Measurements from ENCODE around the gene LYPD4.
A peak's percentile ranks its signal among the peaks of the same experiment; 100 is the strongest.

LYPD4 gene

DNA sequence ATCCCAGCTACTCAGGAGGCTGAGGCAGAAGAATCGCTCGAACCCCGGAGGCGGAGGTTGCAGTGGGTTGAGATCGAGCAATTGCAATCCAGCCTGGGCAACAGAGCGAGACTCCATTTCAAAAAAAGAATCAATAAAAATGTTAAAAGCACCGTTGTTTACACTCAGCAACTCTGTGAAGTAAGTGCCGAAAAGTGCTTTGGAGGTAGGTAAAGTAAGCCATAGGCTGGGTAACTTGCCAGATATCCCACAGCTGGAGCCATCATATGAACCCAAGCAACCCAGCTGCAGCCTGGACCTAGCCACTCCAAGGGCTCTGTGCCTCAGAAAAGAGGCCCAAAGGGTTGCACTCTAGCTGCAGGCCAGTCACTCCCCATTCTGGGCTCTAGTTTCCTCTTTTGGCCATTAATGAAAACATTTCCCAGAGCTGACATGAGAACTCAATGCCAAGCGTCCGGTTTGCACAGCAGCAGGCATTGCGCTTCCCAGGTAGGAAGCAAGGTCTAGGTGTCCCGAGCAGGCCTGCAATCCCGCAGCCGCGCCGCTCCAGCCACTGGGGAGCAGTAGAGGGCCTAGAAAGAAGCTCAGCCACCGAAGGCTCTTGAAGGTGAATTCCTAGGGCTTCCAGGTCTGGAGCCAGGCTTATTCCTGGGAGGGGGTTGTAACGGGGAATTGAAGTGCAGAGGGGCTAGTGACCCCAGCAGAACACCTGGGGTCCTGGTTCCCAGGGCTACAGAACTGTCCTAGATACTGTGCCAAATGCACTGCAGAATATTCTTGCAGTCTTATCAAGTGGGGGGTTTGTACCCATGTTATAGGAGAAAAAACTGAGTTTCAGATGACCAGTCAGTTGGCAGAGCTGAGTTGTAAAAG lies 28.5 kb upstream of the LYPD4 start:
- no peak for DNase-seq

DNA sequence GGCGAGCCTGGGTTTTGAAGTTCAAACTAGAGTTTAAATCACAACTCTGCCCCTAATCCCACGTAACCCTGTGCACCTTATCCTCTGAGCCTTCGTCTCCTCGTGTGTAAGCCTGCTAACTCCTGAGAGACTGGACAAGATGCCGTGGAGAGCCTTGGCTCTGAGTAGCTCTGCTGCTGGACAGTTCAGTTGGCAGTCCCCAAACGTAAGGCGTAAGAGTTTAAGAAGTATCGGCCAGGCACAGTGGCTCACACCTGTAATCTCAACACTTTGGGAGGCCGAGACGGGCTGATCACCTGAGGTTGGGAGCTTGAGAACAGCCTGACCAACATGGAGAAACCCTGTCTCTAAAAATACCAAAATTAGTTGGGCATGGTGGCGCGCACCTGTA lies 27.9 kb upstream of the LYPD4 start:
- no peak for DNase-seq

DNA sequence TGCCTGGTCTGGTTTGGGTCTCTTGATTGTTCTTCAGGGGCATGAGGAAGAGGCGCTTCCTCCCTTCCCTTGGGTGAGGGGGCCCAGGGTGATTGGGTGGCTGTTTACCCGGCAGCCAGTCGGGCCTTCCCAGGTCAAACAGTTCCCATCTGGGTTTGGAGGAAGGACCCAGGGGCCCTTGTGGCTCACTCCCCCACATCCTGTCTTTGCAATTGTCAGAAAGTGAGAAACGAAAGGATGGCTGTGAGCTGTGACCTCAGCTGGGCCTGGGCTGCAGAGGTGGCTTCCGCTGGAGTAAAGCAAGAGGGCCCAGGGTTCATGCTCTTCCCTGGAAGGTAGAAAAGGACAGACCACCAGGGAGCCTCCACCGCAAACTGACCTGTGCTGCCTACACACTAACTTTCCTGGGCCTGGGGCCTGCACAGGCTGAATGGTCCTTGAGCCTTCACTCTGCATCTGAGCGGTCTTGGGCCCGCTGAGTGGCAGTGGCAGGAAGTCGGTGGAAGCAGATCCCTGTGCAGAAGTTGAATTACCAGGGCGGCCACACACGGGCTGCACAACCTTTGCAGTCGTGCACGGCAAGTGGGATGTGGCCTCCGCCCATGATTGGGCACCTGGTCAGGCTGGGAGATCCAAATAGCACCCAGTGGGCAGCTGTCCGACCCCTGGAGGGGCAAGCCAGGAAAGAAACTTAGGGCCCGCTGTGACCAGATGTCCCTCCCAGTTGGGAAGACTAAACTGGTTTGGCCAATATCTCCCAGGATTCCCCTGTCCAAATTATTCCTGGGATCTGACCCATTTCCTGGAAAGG lies 27.3 kb upstream of the LYPD4 start:
- no peak for DNase-seq

DNA sequence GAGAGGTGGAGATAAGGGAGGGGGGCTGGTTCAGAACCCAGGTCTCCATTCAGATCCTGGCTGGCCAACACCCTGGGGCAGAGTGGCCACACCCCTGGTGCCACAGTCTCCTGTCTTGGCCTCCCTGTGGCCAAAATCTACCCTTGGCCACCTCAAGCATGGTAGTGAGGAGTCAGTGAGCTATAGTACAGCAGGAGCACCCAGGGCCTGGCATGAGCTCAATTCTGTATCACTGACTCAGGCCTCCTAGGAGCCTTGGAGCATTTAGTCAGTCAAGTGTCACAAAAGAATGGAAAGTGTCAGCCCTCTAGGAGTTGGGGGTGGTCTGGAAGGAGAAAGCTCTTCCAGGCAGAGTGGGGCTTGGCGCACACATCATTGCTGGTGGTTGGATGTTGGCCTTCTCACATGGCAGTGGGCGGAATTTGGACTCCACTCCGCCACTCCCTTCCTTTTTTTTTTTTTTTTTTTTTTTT lies 26.0 kb upstream of the LYPD4 start:
- no peak for DNase-seq

DNA sequence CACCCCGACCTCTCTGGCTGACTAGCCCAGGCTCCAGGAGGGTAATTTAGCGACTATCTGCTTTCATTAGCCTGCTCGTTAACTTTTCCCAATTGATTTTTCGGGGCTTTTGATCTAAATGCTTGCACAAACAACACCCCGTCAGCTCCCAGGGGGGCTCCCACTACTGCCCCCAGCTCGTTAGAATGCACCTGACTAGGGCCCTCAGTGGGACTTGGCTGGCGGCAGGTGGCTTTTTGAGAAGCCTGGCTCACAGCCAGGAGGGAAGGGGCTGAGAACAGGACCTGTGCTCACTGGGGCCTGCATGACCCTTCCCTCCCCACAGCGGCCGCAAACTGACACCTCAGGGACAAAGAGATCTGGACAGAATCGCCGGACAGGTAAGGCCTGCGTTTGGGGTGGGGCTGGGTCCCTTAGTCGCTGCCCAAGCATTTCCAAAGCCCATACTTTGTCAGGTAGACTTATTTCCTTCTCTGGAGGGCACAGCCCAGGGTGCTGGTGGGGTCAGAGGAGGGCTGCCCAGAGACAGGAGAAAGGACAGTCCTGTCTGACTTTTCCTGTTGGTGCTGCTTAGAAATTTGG lies 25.0 kb upstream of the LYPD4 start:
- no peak for DNase-seq

DNA sequence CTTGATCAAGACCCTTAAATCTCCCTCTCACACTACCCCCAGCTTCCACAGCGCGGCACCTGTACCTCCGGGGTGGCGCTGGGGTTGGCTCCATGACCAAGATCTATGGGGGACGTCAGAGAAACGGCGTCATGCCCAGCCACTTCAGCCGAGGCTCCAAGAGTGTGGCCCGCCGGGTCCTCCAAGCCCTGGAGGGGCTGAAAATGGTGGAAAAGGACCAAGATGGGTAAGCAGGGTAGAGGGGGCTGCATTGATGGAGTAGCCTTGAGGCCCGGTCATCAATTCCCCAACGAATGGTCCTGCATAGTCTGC lies 24.5 kb upstream of the LYPD4 start:
- no peak for DNase-seq

DNA sequence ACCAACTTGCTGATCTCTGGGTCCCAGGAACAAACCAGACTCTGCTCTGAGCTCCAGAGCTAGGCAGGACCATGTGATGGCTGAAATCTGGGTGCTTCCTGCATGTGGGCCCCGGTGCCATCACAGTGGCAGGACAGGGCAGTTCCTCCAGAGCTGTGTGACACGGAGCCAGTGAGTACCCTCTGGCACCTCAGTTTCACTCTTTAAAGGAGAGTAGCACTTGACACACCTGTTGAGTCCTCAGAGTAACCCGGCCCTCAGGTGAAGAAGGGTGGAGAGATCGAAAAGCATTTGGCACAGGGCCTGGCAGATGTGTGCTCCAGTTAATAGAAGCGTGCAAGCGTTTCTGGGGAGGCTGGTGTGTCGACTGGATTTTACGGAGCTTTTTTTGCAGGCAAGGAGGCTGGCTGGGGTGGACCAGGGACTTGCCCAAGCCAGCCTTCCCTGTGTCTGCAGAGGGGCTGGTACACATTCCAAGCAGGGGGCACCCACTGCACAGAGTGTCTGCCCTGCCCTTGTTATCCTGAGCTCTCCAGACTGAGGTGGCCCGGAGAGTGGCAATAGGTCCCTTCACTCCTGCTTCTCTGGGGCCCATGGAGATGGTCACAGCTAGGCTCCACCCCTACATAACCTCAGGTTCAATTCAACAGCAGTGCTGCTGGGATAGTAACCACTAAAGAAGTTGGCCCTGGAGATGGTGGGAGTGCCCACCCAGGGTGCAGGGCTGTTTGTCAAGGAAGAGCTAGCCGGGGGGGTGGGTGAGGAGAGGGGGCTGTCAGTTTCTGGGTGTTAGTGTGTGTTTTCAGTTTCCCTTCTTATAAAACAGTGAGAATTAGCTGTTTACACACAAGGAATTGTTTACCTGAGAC lies 23.9 kb upstream of the LYPD4 start:
- no peak for DNase-seq

DNA sequence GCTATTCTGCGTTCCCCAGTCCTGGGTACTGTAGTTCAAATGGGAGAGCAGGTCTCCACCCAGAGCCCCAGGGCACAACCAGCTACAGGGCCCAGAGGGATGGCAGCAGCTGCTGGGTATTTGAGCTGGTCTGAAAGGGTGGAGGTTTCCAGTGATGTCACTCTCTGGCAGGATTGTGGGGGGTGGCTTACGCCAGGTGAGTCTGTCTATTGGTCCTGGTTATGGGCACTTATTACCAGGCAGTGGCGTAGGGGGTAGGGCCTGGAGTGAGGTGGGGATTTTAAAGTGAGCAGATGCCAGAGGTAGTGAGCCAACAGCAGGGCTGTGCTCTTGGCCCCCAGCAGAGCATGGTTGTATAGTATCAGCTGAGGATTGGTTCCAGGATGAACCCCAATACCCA lies 21.8 kb upstream of the LYPD4 start:
- DNase-seq, result no peak

DNA sequence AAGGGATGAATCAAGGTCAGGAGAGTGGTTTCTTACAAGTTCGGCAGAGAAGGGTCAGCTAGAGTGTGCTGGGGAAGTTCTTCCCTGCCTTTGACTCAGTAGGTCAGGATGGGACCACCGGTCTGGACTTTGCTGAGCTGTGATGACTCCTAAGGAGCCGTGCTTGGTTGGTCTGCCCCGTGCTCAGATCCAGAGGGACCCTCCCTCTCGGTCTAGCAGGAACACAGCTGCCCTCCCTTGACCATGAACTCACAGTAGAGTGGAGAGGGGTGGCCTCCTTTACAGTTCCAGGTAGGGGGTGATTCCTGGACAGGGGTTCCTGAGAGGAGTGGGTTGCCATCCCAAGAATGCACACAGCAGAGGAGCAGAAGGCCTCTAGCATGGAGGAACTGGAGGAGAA lies 19.9 kb upstream of the LYPD4 start:
- DNase-seq, result no peak

DNA sequence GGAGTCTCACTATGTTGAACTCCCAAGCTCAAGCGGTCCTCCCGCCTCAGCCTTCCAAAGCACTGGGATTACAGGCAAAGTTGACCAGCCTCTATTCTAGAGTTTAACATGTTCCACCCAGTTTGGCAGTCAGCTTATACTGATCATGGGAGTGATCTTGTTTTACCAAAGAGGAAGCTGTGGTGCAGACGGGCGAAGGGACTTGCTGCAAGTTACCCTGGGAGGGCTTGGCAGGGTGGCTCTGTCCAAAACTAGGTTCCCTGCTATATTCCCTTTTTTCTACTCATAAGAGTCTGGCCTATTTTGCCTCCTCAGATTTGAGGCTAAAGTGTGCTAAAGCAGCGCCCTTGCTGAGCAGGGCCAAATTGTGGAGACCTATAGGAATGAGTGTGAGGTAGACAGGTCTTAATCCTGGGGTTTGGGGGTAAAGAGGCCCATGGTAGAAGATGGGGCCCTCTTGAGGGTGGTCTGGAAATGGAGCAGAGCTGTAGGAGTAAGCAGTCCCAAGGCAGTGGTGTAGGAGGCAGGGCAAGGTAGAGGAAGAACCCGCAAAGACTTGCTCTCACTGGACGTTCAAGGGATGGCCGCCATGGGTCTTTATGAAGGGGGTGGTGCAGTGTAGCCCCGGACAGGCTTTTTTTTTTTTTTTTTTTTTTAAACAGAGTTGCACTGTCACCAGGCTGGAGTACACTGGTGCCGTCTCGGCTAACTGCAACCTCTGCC lies 18.9 kb upstream of the LYPD4 start:
- DNase-seq, result no peak

DNA sequence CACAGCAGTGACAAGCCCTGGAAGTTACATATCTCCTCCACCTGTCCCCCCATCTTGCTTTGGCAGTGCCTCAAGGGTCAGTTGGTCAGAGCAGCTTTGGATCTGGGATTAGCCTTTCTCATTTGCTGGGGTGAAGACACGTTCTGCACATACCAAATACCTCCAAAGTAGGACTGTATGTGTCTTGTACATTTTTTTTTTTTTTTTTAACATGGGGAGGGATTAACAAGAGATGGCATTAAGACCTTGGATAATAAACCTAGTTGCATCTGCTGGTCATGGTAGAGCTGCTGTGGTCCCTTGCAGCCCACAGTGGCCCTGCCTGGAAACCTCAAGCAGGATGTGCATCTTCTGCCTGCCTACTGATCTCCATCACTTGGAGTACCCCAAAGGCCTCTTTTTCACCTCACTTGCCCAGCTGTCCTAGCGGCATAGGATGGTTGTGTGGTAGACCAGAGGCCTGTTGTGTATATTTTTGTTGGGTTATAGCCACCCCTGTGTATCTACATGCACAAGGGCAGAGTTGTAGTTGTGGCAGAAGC lies 18.0 kb upstream of the LYPD4 start:
- no peak for DNase-seq

DNA sequence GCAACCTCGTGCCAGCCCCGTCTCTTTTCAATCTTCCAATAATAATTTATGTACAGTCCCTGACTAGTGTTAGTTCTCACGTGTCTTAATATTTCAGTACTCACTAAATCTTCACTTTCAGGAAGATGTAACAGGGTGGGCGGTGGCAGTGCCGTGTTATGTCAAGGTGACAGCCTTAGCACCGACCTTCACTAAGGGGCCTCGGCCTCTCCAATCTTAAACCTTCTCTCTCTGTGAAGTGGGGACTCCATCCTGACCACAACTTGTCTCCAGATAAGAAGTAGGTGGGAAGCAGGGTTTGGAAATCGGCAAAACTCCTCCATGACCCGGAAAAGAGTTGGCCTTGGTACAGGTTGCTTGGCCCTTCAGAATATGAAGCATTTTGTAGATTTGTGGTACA lies 17.4 kb upstream of the LYPD4 start:
- DNase-seq, result no peak

DNA sequence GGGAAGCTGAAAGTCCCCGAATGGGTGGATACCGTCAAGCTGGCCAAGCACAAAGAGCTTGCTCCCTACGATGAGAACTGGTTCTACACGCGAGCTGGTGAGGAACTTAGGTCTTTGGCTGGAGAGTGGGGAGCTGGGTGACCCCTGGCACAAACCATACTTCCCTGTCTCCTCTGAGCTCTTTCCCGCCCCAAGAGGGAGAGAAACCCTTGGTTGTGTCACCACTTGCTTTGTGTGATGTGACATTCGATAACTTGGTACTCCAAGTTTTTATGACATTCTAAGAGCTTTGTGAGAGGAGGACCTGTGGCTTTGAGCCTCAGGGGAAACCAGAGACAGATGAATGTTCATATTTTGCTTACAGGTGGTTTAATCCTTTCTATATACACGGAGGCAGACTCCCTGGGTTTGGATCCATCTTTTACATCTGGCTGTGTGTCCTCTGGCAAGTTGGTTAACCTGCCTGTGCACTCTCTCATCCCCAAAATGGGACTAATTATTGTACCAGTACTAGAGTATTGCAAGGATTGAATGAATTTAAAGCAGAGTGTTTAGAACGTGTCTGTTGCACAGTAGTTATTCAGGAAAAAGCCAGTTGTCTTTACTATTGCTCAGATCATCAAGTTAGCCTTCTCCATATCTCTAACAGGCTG lies 16.8 kb upstream of the LYPD4 start:
- no peak for DNase-seq

DNA sequence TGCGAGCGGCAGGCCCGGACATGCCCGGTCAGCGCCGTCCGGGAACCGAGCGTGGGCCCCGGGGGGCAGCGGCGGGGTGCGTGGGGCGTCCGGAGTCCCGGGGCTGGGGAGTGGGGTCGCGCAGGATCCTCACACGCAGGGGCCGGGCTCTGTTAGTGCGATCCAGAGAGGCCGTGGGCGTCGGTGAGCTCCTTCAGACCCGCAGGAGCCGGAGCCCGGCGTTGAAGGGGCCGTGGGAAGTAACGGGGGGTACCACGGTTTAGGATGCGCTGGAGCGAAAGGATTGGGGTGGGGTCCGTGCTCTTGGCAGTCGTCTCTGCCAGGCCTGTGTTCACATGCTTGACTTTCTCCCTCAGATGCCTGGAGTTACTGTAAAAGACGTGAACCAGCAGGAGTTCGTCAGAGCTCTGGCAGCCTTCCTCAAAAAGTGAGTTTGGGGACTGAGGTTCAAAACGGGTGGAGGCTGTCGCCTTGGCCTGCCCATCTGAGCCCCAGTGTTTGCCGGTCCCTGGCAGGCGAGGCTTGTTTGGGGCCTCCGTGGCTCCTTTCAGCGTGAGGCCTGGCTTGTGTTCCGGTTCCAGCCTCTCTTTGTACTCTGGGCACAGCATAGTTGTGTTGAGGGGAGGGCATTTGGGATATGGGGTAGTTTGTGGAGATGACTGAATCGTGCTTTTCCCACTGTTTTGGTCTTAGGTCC lies 16.1 kb upstream of the LYPD4 start:
- DNase-seq, result peak; percentile 64

DNA sequence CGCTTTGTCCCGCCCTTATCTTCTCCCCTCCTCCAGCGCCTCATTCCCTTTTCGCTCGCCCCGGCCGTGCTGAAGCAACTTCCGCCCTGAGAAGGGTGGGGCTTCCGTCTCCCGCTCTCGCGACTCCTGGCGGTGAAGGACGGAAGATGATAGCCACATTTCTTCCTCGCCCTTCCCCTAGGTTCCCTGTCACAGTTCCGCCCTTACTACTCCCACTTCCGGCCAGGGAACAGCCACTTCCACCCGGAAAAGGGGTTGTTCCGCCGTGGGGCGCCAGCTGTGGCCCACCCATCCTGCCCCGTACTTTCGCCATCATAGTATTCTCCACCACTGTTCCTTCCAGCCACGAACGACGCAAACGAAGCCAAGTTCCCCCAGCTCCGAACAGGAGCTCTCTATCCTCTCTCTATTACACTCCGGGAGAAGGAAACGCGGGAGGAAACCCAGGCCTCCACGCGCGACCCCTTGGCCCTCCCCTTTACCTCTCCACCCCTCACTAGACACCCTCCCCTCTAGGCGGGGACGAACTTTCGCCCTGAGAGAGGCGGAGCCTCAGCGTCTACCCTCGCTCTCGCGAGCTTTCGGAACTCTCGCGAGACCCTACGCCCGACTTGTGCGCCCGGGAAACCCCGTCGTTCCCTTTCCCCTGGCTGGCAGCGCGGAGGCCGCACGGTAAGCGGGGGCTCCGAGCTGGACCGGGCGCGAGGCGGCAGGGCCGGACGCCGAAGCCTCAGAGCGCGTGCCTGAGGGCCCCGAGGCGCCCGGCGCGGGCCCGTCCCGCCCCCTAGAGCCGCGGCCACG lies 15.3 kb upstream of the LYPD4 start, which contains the start of gene RPS19:
Gene RPS19 (plus strand): TSS at position 638 of the 801 bp plus-strand sequence. CDS start 520 bp downstream, outside the sequence.
- peak; percentile 99 for DNase-seq

DNA sequence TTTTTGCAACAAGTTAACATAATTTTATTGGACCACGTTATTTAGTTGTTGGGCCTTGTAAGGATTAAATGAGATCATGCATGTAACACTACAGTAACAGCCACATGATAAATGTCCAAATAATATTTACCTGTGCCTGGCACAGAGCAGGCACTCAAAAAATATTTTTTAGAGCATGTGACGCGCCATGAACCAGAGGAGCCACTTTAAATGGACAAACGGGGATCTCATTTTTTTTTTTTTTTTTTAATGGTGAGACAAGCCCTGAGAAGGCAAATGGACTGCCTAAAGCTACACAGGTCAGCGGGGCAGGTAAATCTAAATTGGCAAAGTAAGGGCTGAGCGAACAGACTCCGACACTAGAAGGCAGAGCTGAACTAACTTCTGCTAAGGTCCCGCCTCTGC lies 14.7 kb upstream of the LYPD4 start:
- no peak for DNase-seq

DNA sequence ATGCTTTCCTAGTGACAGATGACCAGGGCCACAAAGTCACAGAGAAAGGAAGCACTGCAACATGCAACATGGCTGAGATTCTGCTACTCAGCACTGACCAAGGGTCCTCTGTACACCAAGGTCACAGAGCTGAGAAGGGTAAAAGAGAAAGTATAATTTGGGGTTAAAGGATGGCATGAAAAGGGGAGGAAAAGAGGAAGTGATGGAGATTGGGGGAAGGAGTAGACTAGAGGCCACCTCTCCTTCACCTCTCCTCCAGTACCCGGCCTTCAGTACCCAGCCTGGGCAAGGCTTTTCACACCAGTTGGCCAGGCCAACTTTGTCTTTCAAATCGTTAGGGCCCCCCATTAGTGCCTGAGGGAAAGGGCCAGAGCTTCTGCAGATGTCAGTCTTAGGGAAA lies 9.3 kb upstream of the LYPD4 start:
- DNase-seq, result no peak

DNA sequence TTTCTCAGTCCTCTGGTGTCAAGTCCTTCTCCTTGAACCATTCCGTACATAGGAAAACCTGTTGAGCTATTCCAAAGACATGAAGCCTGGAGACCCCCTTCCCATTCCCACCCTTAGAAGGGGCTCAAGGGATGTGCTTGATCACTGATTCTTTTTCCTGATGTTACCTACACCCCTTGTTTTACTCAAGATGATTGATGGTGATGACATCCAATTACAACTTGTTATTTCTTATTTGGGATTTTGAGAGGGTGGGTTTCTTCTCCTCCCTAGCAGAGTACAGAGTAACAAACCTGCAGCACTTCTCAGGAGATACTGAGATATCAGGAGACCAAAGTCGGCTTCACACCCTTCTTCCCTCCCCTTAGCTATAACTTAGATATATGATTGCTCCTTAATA lies 8.9 kb upstream of the LYPD4 start:
- no peak for DNase-seq

DNA sequence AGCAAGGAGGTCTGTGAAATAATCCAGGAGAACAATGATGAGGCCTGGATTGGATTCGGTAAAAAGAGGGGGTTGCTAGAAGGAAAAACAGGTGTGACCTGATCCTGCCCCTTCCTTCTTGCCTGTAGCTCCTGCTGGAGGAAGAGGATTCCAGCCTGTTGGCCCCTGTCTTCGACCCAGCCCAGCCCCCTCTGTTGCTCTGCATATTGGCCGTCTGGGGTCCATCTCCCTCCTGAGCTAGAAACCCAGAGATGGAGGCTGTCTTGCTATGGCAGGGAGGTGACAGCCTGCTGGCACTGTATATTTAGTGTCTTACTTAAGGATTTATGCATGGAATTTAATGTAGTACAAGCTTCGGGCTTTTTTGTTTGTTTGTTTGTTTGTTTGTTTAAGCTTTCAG lies 7.0 kb upstream of the LYPD4 start:
- no peak for DNase-seq

DNA sequence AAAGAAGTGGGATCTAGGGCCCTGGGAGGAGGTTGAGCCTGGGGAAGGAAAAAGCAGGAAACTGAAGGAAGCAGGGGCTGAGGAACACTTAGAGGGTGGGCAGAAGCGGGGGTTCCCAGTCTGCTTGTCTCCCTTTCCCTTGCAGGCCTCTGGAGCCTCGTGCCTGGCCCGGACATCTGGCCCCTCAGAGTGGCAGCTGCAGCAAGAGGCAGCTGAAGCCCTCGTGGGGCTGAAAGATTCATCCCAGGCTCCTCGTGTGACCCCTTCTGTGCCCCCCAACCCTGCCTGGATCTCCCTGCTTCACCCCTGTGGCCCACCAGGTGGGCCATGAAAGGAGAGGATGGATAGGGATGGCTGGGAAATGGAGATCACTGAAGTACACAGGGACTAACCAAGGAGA lies 5.9 kb upstream of the LYPD4 start:
- no peak for DNase-seq
